CD8-positive, alpha-beta memory T cell (primary cell): ENCODE results near the gene ITM2A. TPM values are rescaled to one million over a fixed set of nuclear protein-coding genes. Genes with fewer than 3 reads are reported as not detected.
A peak's percentile ranks its signal among the peaks of the same experiment; 100 is the strongest.

Experiments used
- CTCF ChIA-PET: fragments of 350-600 bp; sonication (Branson Sonifier 250); formaldehyde crosslinking; loops from one replicate; lab custom pipeline; 2021; ENCODE audit warnings: antibody characterized with exemption; lab: Charles Lee
- POLR2A ChIA-PET: fragments of 350-600 bp; sonication (Branson Sonifier 250); formaldehyde crosslinking; loops from one replicate; lab custom pipeline; 2021; ENCODE audit warnings: antibody characterized with exemption; lab: Charles Lee
- DNase-seq, 5 donors: peaks; one replicate each; pipeline versions ENCODE4 v3.0.0 to v3.0.0-alpha.2; 2020 to 2022; ENCODE audit warnings: mixed read lengths in 1 of 5
- H3K27ac ChIP-seq: one replicate; pipeline ENCODE4 v1.7.0; 2013; ENCODE audit warnings: low read depth, mild to moderate bottlenecking, low read length, moderate library complexity
- H3K27me3 ChIP-seq: 2 replicates; pipeline ENCODE4 v1.7.0; 2013; ENCODE audit warnings: low read length, mild to moderate bottlenecking; ENCODE audit not compliant: insufficient read depth, poor library complexity, severe bottlenecking
- H3K36me3 ChIP-seq: 2 replicates; pipeline ENCODE4 v1.7.0; 2013; ENCODE audit warnings: mild to moderate bottlenecking, low read length, moderate library complexity; ENCODE audit not compliant: insufficient read depth
- H3K4me1 ChIP-seq: 2 replicates; pipeline ENCODE4 v1.7.0; 2013; ENCODE audit warnings: mild to moderate bottlenecking, low read length, moderate library complexity; ENCODE audit not compliant: insufficient read depth
- H3K4me3 ChIP-seq: 2 replicates; pipeline ENCODE4 v1.7.0; 2013; ENCODE audit warnings: mild to moderate bottlenecking, low read length
- H3K9me3 ChIP-seq: 2 replicates; pipeline ENCODE4 v1.7.0; 2013; ENCODE audit warnings: mild to moderate bottlenecking, low read length
- H3K27ac Mint-ChIP-seq, 8 donors: one replicate each; pipeline ENCODE4 v1.8.0; 2020 to 2021; ENCODE audit warnings: mixed read lengths in 8 of 8, mild to moderate bottlenecking in 6 of 8, inconsistent platforms in 3 of 8, moderate library complexity in 3 of 8
- H3K27me3 Mint-ChIP-seq, 2 donors: one replicate each; pipeline ENCODE4 v1.8.0; 2020 to 2021; ENCODE audit warnings: mixed read lengths in 2 of 2, mild to moderate bottlenecking in 1 of 2, moderate library complexity in 1 of 2
- H3K36me3 Mint-ChIP-seq, 3 donors: one replicate each; pipeline ENCODE4 v1.8.0; 2020 to 2021; ENCODE audit warnings: mixed read lengths in 3 of 3, inconsistent platforms in 1 of 3, mild to moderate bottlenecking in 1 of 3
- H3K4me1 Mint-ChIP-seq, 3 donors: one replicate each; pipeline ENCODE4 v1.8.0; 2020 to 2021; ENCODE audit warnings: mixed read lengths in 3 of 3, inconsistent platforms in 1 of 3, mild to moderate bottlenecking in 1 of 3
- H3K4me3 Mint-ChIP-seq, 7 donors: one replicate each; pipeline ENCODE4 v1.8.0; 2020 to 2021; ENCODE audit warnings: mixed read lengths in 7 of 7, mild to moderate bottlenecking in 6 of 7, moderate library complexity in 4 of 7, inconsistent platforms in 2 of 7
- H3K9me3 Mint-ChIP-seq, 5 donors: one replicate each; pipeline ENCODE4 v1.8.0; 2020 to 2022; ENCODE audit warnings: mixed read lengths in 5 of 5, mild to moderate bottlenecking in 3 of 5, moderate library complexity in 2 of 5, inconsistent platforms in 1 of 5
- polyA plus RNA-seq: library from polyadenylated mRNA; unstranded; fragments of 300-500 nt; fragmentation: Illumina TruSeq; gene quantifications from one replicate; pipeline ENCODE4 v1.2.3, GENCODE V29; 2021
- total RNA-seq, 2 experiments: library from RNA; stranded (reverse); gene quantifications; one replicate each; pipeline ENCODE4 v1.2.3, GENCODE V29; 2021

ITM2A gene
- total and polyA plus RNA-seq, 3 experiments from 2014 or later, result 106 to 571 (median 107) TPM

- Histone ChIP-seq H3K4me1 (peaks cover 7% of the 10 kb centered on the region), H3K27ac (peak overlapping the region; percentile 24), H3K27me3 (no peaks in the 10 kb centered on the region), H3K4me3 (peak overlapping the region; percentile 90), H3K9me3 (no peaks in the 10 kb centered on the region), H3K36me3 (no peaks in the 10 kb centered on the region)
- no peak for DNase-seq
- peaks cover 0 to 13% of the 10 kb centered on the region in 2 donors for H3K27me3 Mint-ChIP-seq
- peak overlapping the region; percentile 96 to 99 (median 99) for H3K4me3 Mint-ChIP-seq
- ChIA-PET POLR2A (interaction anchor here (0.7 to 0.9 kb wide), 2 partner anchors 92 to 715 kb away, joined by 3 read pairs; no protein-coding TSS in a partner anchor), CTCF (interaction anchor here (1.7 kb wide), 1 partner anchor 47 kb away, joined by 5 read pairs; no protein-coding TSS in a partner anchor)
- peaks cover 0 to 42% (median 7%) of the 10 kb centered on the region in 3 donors for H3K36me3 Mint-ChIP-seq
- H3K9me3 Mint-ChIP-seq, result peaks cover 0 to 2% (median 0%) of the 10 kb centered on the region in 5 donors
- H3K27ac Mint-ChIP-seq, result peak overlapping the region; percentile 64 to 99 (median 95)
- H3K4me1 Mint-ChIP-seq, result peaks cover 27 to 46% (median 42%) of the 10 kb centered on the region in 3 donors
Measured at GRCh38 chrX:79365591-79365990, 1.5 kb downstream of the ITM2A start.

- Mint-ChIP-seq H3K27ac (peak overlapping the region in 6 of 8 donors; percentile 10 to 74 (median 36)), H3K4me1 (peaks cover 27 to 50% (median 42%) of the 10 kb centered on the region in 3 donors), H3K9me3 (peaks cover 0 to 2% (median 0%) of the 10 kb centered on the region in 5 donors), H3K36me3 (peaks cover 0 to 49% (median 7%) of the 10 kb centered on the region in 3 donors), H3K27me3 (peaks cover 0 to 13% of the 10 kb centered on the region in 2 donors), H3K4me3 (peak overlapping the region; percentile 27 to 78 (median 54))
- H3K36me3 ChIP-seq, result no peaks in the 10 kb centered on the region
- no peaks in the 10 kb centered on the region for H3K27me3 ChIP-seq
- DNase-seq, result no peak
- ChIA-PET POLR2A (no interaction called here), CTCF (no interaction called here)
- no peaks in the 10 kb centered on the region for H3K9me3 ChIP-seq
- H3K4me3 ChIP-seq, result no peak overlapping the region
- no peak overlapping the region for H3K27ac ChIP-seq
- H3K4me1 ChIP-seq, result peaks cover 7% of the 10 kb centered on the region
Measured at GRCh38 chrX:79364306-79364705, 2.8 kb downstream of the ITM2A start.

- Mint-ChIP-seq H3K4me3 (peak overlapping the region in 5 of 7 donors; percentile 3 to 30 (median 27)), H3K36me3 (peaks cover 0 to 56% (median 14%) of the 10 kb centered on the region in 3 donors), H3K9me3 (no peaks in the 10 kb centered on the region), H3K4me1 (peaks cover 25 to 38% (median 29%) of the 10 kb centered on the region in 3 donors), H3K27me3 (peaks cover 0 to 3% of the 10 kb centered on the region in 2 donors), H3K27ac (peak overlapping the region; percentile 39 to 91 (median 74))
- H3K9me3 ChIP-seq, result no peaks in the 10 kb centered on the region
- no peak overlapping the region for H3K27ac ChIP-seq
- H3K27me3 ChIP-seq, result no peaks in the 10 kb centered on the region
- no peaks in the 10 kb centered on the region for H3K4me1 ChIP-seq
- H3K36me3 ChIP-seq, result no peaks in the 10 kb centered on the region
- peak in 2 of 5 donors; percentile 24 to 31 for DNase-seq
- H3K4me3 ChIP-seq, result no peak overlapping the region
- ChIA-PET CTCF (no interaction called here), POLR2A (no interaction called here)
Measured at GRCh38 chrX:79361192-79361870, 5.8 kb downstream of the ITM2A start.

- H3K36me3 ChIP-seq, result no peaks in the 10 kb centered on the region
- Mint-ChIP-seq H3K4me1 (peaks cover 7 to 29% (median 27%) of the 10 kb centered on the region in 3 donors), H3K36me3 (no peaks in the 10 kb centered on the region), H3K27me3 (peaks cover 0 to 8% of the 10 kb centered on the region in 2 donors), H3K9me3 (peaks cover 0 to 5% (median 2%) of the 10 kb centered on the region in 5 donors), H3K4me3 (peak overlapping the region; percentile 35 to 81 (median 66)), H3K27ac (peak overlapping the region in 7 of 8 donors; percentile 23 to 90 (median 49))
- H3K27me3 ChIP-seq, result no peaks in the 10 kb centered on the region
- CTCF ChIA-PET, result no interaction called here
- no peaks in the 10 kb centered on the region for H3K4me1 ChIP-seq
- H3K9me3 ChIP-seq, result no peaks in the 10 kb centered on the region
- POLR2A ChIA-PET, result no interaction called here
- peak overlapping the region; percentile 45 for H3K4me3 ChIP-seq
- no peak overlapping the region for H3K27ac ChIP-seq
- DNase-seq, result peak in 2 of 5 donors; percentile 4 to 17
Measured at GRCh38 chrX:79336869-79337815, 30.0 kb downstream of the ITM2A start.

GRCh38 chrX:79330022-79330421, 37.1 kb downstream of the ITM2A start:
- H3K36me3 Mint-ChIP-seq, result no peaks in the 10 kb centered on the region
- CTCF ChIA-PET, result no interaction called here
- DNase-seq, result no peak
- POLR2A ChIA-PET, result no interaction called here
- peaks cover 10 to 45% (median 22%) of the 10 kb centered on the region in 3 donors for H3K4me1 Mint-ChIP-seq
- no peak overlapping the region for H3K4me3 ChIP-seq
- H3K9me3 ChIP-seq, result no peaks in the 10 kb centered on the region
- no peaks in the 10 kb centered on the region for H3K9me3 Mint-ChIP-seq
- no peaks in the 10 kb centered on the region for H3K36me3 ChIP-seq
- H3K4me1 ChIP-seq, result no peaks in the 10 kb centered on the region
- H3K27ac Mint-ChIP-seq, result peak overlapping the region in 1 of 8 donors; percentile 51
- no peak overlapping the region for H3K27ac ChIP-seq
- H3K4me3 Mint-ChIP-seq, result no peak overlapping the region
- H3K27me3 ChIP-seq, result no peaks in the 10 kb centered on the region
- peaks cover 0 to 2% of the 10 kb centered on the region in 2 donors for H3K27me3 Mint-ChIP-seq

- peak overlapping the region in 6 of 7 donors; percentile 79 to 87 (median 80) for H3K4me3 Mint-ChIP-seq
- peaks cover 8 to 40% (median 22%) of the 10 kb centered on the region in 3 donors for H3K4me1 Mint-ChIP-seq
- no peaks in the 10 kb centered on the region for H3K36me3 Mint-ChIP-seq
- ChIA-PET POLR2A (interaction anchor here (0.6 kb wide), 1 partner anchor 220 kb away, joined by 3 read pairs; no protein-coding TSS in a partner anchor), CTCF (interaction anchor here (2.3 kb wide), 1 partner anchor 51 kb away, joined by 4 read pairs; no protein-coding TSS in a partner anchor)
- Histone ChIP-seq H3K4me1 (no peaks in the 10 kb centered on the region), H3K27me3 (no peaks in the 10 kb centered on the region), H3K4me3 (no peak overlapping the region), H3K9me3 (no peaks in the 10 kb centered on the region), H3K27ac (no peak overlapping the region), H3K36me3 (no peaks in the 10 kb centered on the region)
- peak in 4 of 5 donors; percentile 1 to 60 (median 23) for DNase-seq
- H3K27me3 Mint-ChIP-seq, result peaks cover 0 to 1% of the 10 kb centered on the region in 2 donors
- peak overlapping the region; percentile 56 to 95 (median 93) for H3K27ac Mint-ChIP-seq
- no peaks in the 10 kb centered on the region for H3K9me3 Mint-ChIP-seq
Measured at GRCh38 chrX:79325263-79325958, 41.7 kb downstream of the ITM2A start.
